CD4-positive, CD25-positive, alpha-beta regulatory T cell (primary cell): ENCODE measurements around the gene TNFRSF13B. TPM values are rescaled to one million over a fixed set of nuclear protein-coding genes. Genes with fewer than 3 reads are reported as not detected.
A peak's percentile ranks its signal among the peaks of the same experiment; 100 is the strongest.
"Not testable (repeated sequence)": the region's sequence is repeated elsewhere in the genome, so short reads cannot be mapped to it uniquely, and the experiment has no call there.

Experiments used
- ATAC-seq, 2 donors: fragments of 150-1000 bp; cut with Tn5 transposase; one replicate each; pipeline ENCODE4 v1.10.0; 2021; ENCODE audit warnings: low read depth in 2 of 2, moderate number of reproducible peaks in 2 of 2, moderate library complexity in 1 of 2
- DNase-seq, 3 donors: peaks; one replicate each; pipeline versions ENCODE4 v3.0.0 to v3.0.0-alpha.2; 2012 to 2022; ENCODE audit warnings: mixed read lengths in 1 of 3
- H3K27ac ChIP-seq: one replicate; pipeline ENCODE4 v1.7.0; 2013; ENCODE audit warnings: mild to moderate bottlenecking, low read length; ENCODE audit not compliant: insufficient read depth, poor library complexity, severe bottlenecking
- H3K27me3 ChIP-seq: one replicate; pipeline ENCODE4 v1.7.0; 2013; ENCODE audit warnings: low read length; ENCODE audit not compliant: control insufficient read depth, insufficient read depth
- H3K36me3 ChIP-seq: one replicate; pipeline ENCODE4 v1.7.0; 2013; ENCODE audit warnings: mild to moderate bottlenecking, low read length, moderate library complexity; ENCODE audit not compliant: control insufficient read depth, insufficient read depth
- H3K4me1 ChIP-seq: 2 replicates; pipeline ENCODE4 v1.7.0; 2013; ENCODE audit warnings: mild to moderate bottlenecking, low read length; ENCODE audit not compliant: insufficient read depth, control insufficient read depth, poor library complexity, severe bottlenecking
- H3K4me3 ChIP-seq: one replicate; pipeline ENCODE4 v1.7.0; 2013; ENCODE audit warnings: low read depth, mild to moderate bottlenecking, low read length, moderate library complexity
- H3K9me3 ChIP-seq, 2 experiments: 1 replicate in 1 of 2; 2 replicates in 1 of 2; pipeline ENCODE4 v1.7.0; 2013; ENCODE audit warnings: low read length in 2 of 2, mild to moderate bottlenecking in 1 of 2, moderate library complexity in 1 of 2; ENCODE audit not compliant: control insufficient read depth in 2 of 2
- H3K27ac Mint-ChIP-seq, 3 donors: one replicate each; pipeline ENCODE4 v1.8.0; 2020 to 2022; ENCODE audit warnings: mild to moderate bottlenecking in 3 of 3, mixed read lengths in 3 of 3, moderate library complexity in 2 of 3
- H3K27me3 Mint-ChIP-seq: one replicate; pipeline ENCODE4 v1.8.0; 2022; ENCODE audit warnings: mild to moderate bottlenecking, mixed read lengths
- H3K36me3 Mint-ChIP-seq: one replicate; pipeline ENCODE4 v1.8.0; 2020; ENCODE audit warnings: mixed read lengths
- H3K4me1 Mint-ChIP-seq, 4 donors: one replicate each; pipeline ENCODE4 v1.8.0; 2020 to 2022; ENCODE audit warnings: mixed read lengths in 4 of 4, mild to moderate bottlenecking in 1 of 4
- H3K4me3 Mint-ChIP-seq, 4 donors: one replicate each; pipeline ENCODE4 v1.8.0; 2020 to 2022; ENCODE audit warnings: mild to moderate bottlenecking in 4 of 4, mixed read lengths in 4 of 4, moderate library complexity in 3 of 4
- H3K9me3 Mint-ChIP-seq, 7 donors: one replicate each; pipeline ENCODE4 v1.8.0; 2020 to 2022; ENCODE audit warnings: mixed read lengths in 7 of 7, mild to moderate bottlenecking in 3 of 7, moderate library complexity in 2 of 7
- polyA plus RNA-seq, 4 donors: library from polyadenylated mRNA; unstranded; fragments of 300-500 nt; fragmentation: Illumina TruSeq; gene quantifications; one replicate each; pipeline ENCODE4 v1.2.3, GENCODE V29; 2021
- total RNA-seq: library from RNA; stranded (reverse); gene quantifications from one replicate; pipeline ENCODE4 v1.2.3, GENCODE V29; 2022

TNFRSF13B gene
- total and polyA plus RNA-seq, 5 donors from 2014 or later = 0.73 to 4.8 (median 3.1) TPM

DNA sequence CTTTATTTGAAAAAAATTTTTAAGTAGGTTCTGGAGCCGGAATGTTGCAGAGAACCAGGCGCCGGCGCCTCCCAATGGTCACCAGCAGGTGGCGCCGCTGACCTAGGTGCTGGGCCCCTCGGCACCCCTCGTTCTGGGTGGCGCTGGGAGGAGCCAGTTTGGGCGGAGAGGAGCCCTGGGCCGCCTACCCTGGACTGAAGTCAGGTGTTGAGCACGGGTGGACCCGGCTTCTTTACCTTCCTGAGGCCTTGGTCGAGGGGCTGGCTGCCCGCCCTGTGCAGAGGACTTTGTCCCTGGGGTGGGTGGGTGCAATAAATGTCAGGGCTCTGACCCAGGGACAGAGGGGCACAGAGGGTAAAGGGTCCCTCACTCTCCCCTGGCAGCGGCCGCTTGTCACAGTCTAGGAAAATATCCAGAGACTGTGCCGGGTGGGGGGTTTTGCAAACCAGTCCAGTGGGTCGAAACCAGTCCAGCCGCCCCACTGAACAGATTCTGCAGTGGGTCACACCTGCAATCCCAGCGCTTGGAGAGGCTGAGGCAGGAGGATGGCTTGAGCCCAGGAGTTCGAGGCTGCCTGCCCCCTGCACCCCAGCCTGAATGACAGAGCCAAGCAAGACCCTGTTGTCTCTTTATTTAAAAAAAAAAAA, 30.1 kb upstream of the TNFRSF13B start:
- Histone ChIP-seq H3K27me3 (no peaks in the 10 kb centered on the region), H3K36me3 (no peaks in the 10 kb centered on the region), H3K4me1 (peaks cover 4% of the 10 kb centered on the region), H3K4me3 (no peak overlapping the region), H3K27ac (no peak overlapping the region), H3K9me3 (no peaks in the 10 kb centered on the region)
- H3K27me3 Mint-ChIP-seq = peaks cover 8% of the 10 kb centered on the region
- DNase-seq (peak; percentile 56 to 74 (median 70)), ATAC-seq (peak; percentile 84 to 86)
- H3K27ac Mint-ChIP-seq = no peak overlapping the region
- H3K4me3 Mint-ChIP-seq = no peak overlapping the region
- H3K4me1 Mint-ChIP-seq = peaks cover 0 to 6% (median 3%) of the 10 kb centered on the region in 4 donors
- no peaks in the 10 kb centered on the region for H3K36me3 Mint-ChIP-seq
- H3K9me3 Mint-ChIP-seq = peaks cover 0 to 2% (median 0%) of the 10 kb centered on the region in 7 donors

DNA sequence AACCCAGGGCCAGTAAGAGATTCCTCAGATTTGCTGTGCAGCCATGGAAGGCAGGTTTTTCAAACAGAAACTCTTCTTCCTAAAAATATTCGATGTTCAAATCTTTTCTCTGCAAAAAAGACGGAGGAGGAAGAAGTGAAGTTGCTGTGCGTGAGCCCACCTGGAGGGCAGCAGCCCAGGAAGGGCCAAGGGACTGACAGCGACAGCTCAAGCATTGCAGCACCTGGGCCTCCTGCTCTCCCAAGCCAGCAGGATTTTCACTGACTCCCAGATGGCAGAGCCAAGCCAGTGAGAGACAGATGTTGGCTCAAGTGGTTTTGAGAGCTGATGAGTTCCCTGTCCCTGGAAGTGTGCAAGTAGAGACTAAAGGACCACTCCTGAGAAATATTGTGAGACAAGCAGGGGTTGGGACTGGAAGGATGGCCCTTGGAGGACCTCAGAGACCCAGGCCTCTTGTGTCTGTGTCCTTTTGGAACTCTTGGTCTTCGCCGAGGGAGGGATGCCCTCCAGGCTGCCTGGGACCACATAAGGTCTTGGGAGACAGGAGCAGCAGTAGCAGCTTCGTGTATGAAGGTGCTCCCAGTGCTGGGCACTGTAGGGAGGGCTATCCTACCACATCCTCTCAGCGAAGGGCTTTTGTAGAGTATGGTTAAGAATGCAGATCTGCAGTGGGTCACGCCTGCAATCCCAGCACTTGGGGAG, 29.3 kb upstream of the TNFRSF13B start:
- peaks cover 0 to 6% (median 3%) of the 10 kb centered on the region in 4 donors for H3K4me1 Mint-ChIP-seq
- Histone ChIP-seq H3K27me3 (no peaks in the 10 kb centered on the region), H3K4me3 (no peak overlapping the region), H3K9me3 (no peaks in the 10 kb centered on the region), H3K36me3 (no peaks in the 10 kb centered on the region), H3K4me1 (peaks cover 4% of the 10 kb centered on the region), H3K27ac (no peak overlapping the region)
- peaks cover 0 to 2% (median 0%) of the 10 kb centered on the region in 7 donors for H3K9me3 Mint-ChIP-seq
- H3K27ac Mint-ChIP-seq = no peak overlapping the region
- no peak for DNase-seq
- no peaks in the 10 kb centered on the region for H3K36me3 Mint-ChIP-seq
- no peak for ATAC-seq
- H3K4me3 Mint-ChIP-seq = no peak overlapping the region
- H3K27me3 Mint-ChIP-seq = peaks cover 8% of the 10 kb centered on the region

DNA sequence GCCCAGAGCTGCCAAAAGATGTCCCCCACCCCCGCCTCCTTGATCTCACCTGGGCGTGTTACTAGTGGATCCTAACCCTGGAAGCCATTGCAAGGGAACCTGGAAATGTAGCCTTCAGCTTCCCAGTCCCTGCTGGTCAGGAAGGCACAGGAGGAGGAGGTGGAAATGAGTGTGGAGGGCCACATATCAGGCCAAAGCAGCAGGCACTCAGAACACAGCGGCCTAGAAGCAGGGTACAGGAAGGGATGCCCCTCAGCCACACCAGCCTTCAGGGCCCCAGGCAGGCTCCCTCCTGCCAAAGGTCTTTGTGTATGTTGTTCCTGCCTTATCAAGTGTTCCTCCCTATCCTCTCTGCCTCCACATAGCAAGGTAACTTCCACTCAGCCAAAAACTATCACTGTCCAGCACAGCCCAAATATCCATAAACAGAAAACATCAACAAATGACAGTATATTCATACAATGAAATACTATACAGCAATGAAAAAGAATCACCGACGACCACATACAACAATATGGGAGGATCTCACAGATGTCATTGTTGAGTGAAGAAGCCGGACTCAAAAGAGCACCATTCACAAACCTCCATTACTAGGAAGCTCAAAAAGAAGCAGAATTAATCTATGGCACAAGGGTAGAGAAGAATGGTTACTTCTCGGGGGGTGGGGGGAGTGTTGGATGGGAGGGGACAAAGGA, 28.2 kb upstream of the TNFRSF13B start:
- Histone ChIP-seq H3K4me3 (no peak overlapping the region), H3K4me1 (peaks cover 4% of the 10 kb centered on the region), H3K27me3 (no peaks in the 10 kb centered on the region), H3K9me3 (no peaks in the 10 kb centered on the region), H3K27ac (no peak overlapping the region), H3K36me3 (no peaks in the 10 kb centered on the region)
- H3K4me3 Mint-ChIP-seq = no peak overlapping the region
- H3K27me3 Mint-ChIP-seq = peaks cover 4% of the 10 kb centered on the region
- DNase-seq = no peak
- H3K36me3 Mint-ChIP-seq = no peaks in the 10 kb centered on the region
- ATAC-seq = no peak
- peaks cover 0 to 2% (median 0%) of the 10 kb centered on the region in 7 donors for H3K9me3 Mint-ChIP-seq
- peaks cover 0 to 6% (median 3%) of the 10 kb centered on the region in 4 donors for H3K4me1 Mint-ChIP-seq
- H3K27ac Mint-ChIP-seq = no peak overlapping the region

DNA sequence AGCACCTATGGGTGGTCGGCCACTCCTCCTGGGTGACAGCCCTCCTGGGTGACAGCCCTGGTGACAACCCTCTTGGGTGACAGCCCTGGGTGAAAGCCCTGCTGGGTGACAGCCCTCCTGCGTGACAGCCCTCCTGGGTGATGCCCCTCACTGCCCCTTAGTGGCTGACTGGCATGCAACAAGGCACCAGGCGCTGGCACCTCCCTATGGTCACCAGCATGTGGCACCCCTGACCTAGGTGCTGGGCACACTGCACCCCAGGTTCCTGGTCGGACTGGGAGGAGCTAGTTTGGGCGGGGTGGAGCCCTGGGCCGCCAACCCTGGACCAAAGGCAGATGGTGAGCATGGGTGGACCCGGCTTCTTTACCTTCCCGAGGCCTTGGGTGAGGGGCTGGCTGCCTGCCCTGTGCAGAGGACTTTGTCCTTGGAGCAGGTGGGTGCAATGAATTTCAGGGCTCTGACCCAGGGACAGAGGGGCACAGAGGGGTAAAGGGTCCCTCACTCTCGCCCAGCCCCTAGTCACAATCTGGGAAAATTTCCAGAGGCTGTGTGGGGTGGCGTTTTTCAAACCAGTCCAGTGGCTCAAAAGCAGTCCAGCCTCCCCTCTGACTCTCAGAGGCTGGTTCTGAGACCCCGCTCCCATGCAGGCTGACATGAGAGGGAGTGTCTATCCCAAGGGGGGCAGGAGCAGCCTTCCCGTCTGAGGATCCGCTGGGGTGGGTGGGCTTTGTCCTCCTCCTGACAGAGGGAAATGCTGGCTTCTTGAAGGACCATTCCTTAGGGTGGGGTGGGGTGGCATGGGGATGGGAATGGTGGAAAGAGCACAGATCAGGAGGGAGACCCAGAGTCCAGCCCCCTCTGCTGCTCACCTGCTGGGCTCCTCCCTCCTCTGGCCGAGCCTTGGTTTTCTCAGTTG, 25.9 kb upstream of the TNFRSF13B start:
- Mint-ChIP-seq H3K9me3 (peaks cover 0 to 2% (median 0%) of the 10 kb centered on the region in 7 donors), H3K27me3 (no peaks in the 10 kb centered on the region), H3K4me1 (peaks cover 0 to 6% (median 2%) of the 10 kb centered on the region in 4 donors), H3K36me3 (no peaks in the 10 kb centered on the region), H3K4me3 (no peak overlapping the region), H3K27ac (no peak overlapping the region)
- Histone ChIP-seq H3K4me1 (peaks cover 4% of the 10 kb centered on the region), H3K9me3 (no peaks in the 10 kb centered on the region), H3K36me3 (no peaks in the 10 kb centered on the region), H3K4me3 (no peak overlapping the region), H3K27ac (no peak overlapping the region), H3K27me3 (no peaks in the 10 kb centered on the region)
- no peak for ATAC-seq
- no peak for DNase-seq

DNA sequence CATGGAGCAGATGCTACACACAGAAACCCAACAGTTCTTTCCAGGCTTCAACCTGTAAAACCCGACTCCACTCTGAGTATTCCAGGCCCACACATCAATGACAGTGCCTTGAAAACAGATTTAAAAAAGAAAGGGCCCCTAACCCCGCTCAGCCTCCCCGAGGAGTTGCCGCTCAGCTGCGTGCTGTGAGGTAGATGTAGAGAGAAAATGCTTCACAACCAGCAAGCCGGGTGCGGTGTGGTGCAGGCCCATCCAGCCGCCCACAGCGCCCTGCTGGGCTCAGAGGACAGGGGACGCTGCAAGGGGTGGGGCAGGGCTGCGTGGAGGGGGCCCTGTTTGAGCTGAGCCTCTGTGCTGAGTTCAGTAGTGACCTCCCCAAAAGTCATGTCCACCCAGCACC, 24.8 kb upstream of the TNFRSF13B start:
- ATAC-seq, DNase-seq, H3K4me3 Mint-ChIP-seq, H3K27me3 Mint-ChIP-seq, H3K4me1 ChIP-seq, H3K4me1 Mint-ChIP-seq, H3K36me3 Mint-ChIP-seq, H3K36me3 ChIP-seq, H3K27ac ChIP-seq, H3K9me3 Mint-ChIP-seq, H3K9me3 ChIP-seq, H3K27ac Mint-ChIP-seq, H3K27me3 ChIP-seq, H3K4me3 ChIP-seq: not testable (repeated sequence)

DNA sequence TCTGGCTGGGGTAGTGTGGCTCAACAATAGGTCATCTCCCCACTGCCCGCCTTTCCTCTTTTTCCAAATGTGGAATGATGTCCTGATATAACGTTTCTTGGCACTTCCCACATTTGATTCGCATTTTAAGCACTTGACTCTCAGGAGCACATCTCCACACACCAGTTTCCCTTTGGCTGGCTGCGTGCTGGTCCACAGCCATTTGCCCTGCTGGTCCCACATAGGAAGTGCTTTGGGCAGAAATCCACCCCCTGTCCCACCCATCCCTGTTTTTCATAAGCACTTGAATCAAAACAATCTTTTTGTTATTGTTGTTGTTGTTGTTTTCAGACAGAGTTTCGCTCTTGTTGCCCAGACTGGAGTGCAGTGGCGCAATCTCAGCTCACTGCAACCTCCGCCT, 24.0 kb upstream of the TNFRSF13B start:
- Mint-ChIP-seq H3K4me1 (peaks cover 0 to 5% (median 0%) of the 10 kb centered on the region in 4 donors), H3K36me3 (no peaks in the 10 kb centered on the region), H3K9me3 (peaks cover 0 to 2% (median 0%) of the 10 kb centered on the region in 7 donors), H3K27me3 (no peaks in the 10 kb centered on the region), H3K4me3 (no peak overlapping the region), H3K27ac (no peak overlapping the region)
- peaks cover 8% of the 10 kb centered on the region for H3K4me1 ChIP-seq
- H3K4me3 ChIP-seq = no peak overlapping the region
- H3K9me3 ChIP-seq = no peaks in the 10 kb centered on the region
- DNase-seq (no peak), ATAC-seq (no peak)
- no peaks in the 10 kb centered on the region for H3K27me3 ChIP-seq
- no peaks in the 10 kb centered on the region for H3K36me3 ChIP-seq
- H3K27ac ChIP-seq = no peak overlapping the region

DNA sequence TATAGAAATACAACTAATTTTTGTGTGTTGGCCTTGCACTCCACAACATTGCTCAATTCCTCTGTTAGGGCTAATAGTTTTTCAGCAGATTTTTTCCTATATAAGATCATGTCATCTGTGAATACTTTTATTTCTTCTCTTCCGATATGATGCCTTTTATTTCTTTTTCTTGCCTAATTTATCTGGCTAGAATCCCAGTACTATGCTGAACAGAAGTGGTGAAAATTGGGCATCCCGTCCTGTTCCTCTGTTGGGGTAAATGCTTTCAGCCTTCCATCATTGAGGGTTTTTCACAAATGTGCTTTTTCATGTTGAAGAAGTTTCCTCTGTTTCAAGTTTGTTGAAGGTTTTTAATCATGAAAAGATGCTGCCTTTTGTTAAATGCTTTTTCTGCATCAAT, 22.7 kb upstream of the TNFRSF13B start:
- no peak overlapping the region for H3K27ac Mint-ChIP-seq

More for the DNA sequence above, 22.7 kb upstream of the TNFRSF13B start:
- Histone ChIP-seq H3K36me3 (no peaks in the 10 kb centered on the region), H3K4me1 (peaks cover 20% of the 10 kb centered on the region), H3K4me3 (no peak overlapping the region), H3K27ac (no peak overlapping the region), H3K9me3 (no peaks in the 10 kb centered on the region), H3K27me3 (no peaks in the 10 kb centered on the region)
- DNase-seq (no peak), ATAC-seq (no peak)
- H3K27me3 Mint-ChIP-seq = no peaks in the 10 kb centered on the region
- H3K4me3 Mint-ChIP-seq = no peak overlapping the region
- no peaks in the 10 kb centered on the region for H3K9me3 Mint-ChIP-seq
- no peaks in the 10 kb centered on the region for H3K36me3 Mint-ChIP-seq
- H3K4me1 Mint-ChIP-seq = peaks cover 0 to 16% (median 5%) of the 10 kb centered on the region in 4 donors
